PFSK-1 (cell line): ENCODE data around the gene HEPN1.

Source experiments
- FOXP2 ChIP-seq: optimal IDR thresholded peaks from 2 replicates; pipeline ENCODE3; 2011; ENCODE audit warnings: borderline replicate concordance, control low read depth, inconsistent platforms; ENCODE audit not compliant: insufficient read depth; ENCODE audit errors: extremely low read length, extremely low read depth
- POLR2AphosphoS5 ChIP-seq: IDR thresholded peaks from 2 replicates; pipeline ENCODE4 v1.6.1; 2012; ENCODE audit warnings: low read depth, mild to moderate bottlenecking, control low read depth, low read length, moderate library complexity
- SIN3A ChIP-seq: IDR thresholded peaks from 2 replicates; pipeline ENCODE4 v1.6.1; 2012; ENCODE audit warnings: mild to moderate bottlenecking, low read length, moderate library complexity, borderline replicate concordance; ENCODE audit not compliant: insufficient read depth
- TAF1 ChIP-seq: IDR thresholded peaks from 2 replicates; pipeline ENCODE4 v1.6.1; 2012; ENCODE audit warnings: low read length, control low read depth, borderline replicate concordance; ENCODE audit not compliant: insufficient read depth
- TF ChIP-seq, protein P1 (sequence below), 2 experiments: IDR thresholded peaks; 2 replicates each; pipeline versions ENCODE4 v1.6.1 to v1.8.0; 2011 to 2012; ENCODE audit warnings: low read depth in 2 of 2, low read length in 2 of 2, control low read depth in 1 of 2, inconsistent platforms in 1 of 2, mild to moderate bottlenecking in 1 of 2, moderate library complexity in 1 of 2; ENCODE audit not compliant: insufficient read depth in 1 of 2

HEPN1 gene

DNA sequence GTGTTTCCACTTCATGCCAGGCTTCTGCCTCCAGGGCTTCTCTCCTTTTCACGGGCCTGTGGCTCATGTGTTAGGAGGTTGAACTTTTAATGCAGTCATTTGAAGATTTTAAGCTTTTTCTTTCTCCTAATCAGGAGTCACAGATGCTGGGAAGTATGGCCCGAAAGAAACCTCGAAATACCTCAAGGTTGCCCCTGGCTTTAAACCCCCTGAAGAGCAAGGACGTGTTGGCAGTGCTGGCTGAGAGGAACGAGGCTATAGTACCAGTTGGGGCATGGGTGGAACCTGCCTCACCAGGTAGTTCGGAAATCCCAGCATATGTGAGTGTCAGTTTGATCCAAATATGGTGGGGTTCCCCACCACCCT, 35.5 kb downstream of the HEPN1 start:
- no peak for TF ChIP-seq POLR2AphosphoS5
- TF ChIP-seq TAF1: no peak
- TF ChIP-seq SIN3A: no peak
- TF ChIP-seq FOXP2: no peak
- TF ChIP-seq, protein P1, sequence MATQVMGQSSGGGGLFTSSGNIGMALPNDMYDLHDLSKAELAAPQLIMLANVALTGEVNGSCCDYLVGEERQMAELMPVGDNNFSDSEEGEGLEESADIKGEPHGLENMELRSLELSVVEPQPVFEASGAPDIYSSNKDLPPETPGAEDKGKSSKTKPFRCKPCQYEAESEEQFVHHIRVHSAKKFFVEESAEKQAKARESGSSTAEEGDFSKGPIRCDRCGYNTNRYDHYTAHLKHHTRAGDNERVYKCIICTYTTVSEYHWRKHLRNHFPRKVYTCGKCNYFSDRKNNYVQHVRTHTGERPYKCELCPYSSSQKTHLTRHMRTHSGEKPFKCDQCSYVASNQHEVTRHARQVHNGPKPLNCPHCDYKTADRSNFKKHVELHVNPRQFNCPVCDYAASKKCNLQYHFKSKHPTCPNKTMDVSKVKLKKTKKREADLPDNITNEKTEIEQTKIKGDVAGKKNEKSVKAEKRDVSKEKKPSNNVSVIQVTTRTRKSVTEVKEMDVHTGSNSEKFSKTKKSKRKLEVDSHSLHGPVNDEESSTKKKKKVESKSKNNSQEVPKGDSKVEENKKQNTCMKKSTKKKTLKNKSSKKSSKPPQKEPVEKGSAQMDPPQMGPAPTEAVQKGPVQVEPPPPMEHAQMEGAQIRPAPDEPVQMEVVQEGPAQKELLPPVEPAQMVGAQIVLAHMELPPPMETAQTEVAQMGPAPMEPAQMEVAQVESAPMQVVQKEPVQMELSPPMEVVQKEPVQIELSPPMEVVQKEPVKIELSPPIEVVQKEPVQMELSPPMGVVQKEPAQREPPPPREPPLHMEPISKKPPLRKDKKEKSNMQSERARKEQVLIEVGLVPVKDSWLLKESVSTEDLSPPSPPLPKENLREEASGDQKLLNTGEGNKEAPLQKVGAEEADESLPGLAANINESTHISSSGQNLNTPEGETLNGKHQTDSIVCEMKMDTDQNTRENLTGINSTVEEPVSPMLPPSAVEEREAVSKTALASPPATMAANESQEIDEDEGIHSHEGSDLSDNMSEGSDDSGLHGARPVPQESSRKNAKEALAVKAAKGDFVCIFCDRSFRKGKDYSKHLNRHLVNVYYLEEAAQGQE (IDR thresholded peaks at IDR 0.05; ENCODE audit: insufficient read depth in 1 of 2, low read depth in 2 of 2, low read length in 2 of 2): no peak

DNA sequence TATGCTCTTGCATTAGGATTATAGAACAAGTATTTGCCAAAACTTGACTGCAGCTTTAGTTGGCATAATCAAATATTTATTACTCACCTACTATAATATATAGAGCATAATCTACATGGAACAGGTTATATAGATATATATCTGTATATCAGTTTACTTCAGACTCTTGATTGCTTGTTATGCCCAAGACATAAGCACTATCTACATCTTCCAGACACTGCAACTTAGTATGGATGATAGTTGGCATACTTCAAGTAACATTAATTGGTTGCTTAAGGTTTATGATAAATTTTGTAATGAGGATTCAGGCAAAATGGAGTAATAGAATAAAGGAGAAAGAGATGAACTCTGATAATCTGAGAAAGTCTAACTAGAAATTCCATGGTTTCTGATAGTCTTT, 36.0 kb downstream of the HEPN1 start:
- TF ChIP-seq FOXP2 (no peak), TAF1 (no peak), SIN3A (no peak), POLR2AphosphoS5 (no peak)
- TF ChIP-seq, protein P1 (IDR thresholded peaks at IDR 0.05; ENCODE audit: insufficient read depth in 1 of 2, low read depth in 2 of 2, low read length in 2 of 2): no peak

DNA sequence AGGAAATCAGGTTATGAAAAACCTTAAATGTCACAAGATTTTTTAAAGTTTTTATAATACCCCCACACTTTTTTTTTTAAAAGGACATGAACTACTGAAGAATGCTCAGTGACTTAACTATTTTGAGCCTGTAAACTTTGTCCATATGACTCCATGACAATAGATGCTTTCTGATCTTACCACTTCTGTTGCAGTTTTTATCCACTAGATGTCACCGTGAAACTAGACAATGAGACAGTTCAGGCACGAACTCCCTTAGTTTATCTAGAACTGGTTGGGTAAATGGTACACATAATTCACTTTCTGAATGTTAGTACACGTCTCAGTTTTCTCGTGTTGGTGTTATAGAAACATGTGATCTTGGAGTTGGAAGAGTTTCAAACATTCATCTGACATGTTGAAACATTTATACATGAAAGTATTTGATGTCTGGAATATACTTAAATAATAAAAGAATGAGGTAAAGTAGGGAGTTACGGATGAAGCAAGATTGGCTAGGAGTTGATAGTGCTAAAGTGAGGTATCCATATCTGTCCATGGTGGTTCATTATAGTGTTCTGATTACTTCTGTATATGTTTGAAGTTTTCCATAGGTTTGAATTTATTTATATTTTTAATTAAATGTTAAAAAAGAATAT, 43.0 kb downstream of the HEPN1 start:
- TF ChIP-seq TAF1 (no peak), SIN3A (no peak), FOXP2 (no peak), POLR2AphosphoS5 (no peak)
- TF ChIP-seq, protein P1 (IDR thresholded peaks at IDR 0.05; ENCODE audit: insufficient read depth in 1 of 2, low read depth in 2 of 2, low read length in 2 of 2): no peak
